SHP77 (cell line): ENCODE data around the gene MAPK1IP1L.
"Not testable (repeated sequence)": the region's sequence is repeated elsewhere in the genome, so short reads cannot be mapped to it uniquely, and the experiment has no call there.

Experiments used
- DNase-seq, 2 experiments: peaks; one replicate each; lab custom pipeline; 2025; lab: John Stamatoyannopoulos, UW

MAPK1IP1L gene

DNA sequence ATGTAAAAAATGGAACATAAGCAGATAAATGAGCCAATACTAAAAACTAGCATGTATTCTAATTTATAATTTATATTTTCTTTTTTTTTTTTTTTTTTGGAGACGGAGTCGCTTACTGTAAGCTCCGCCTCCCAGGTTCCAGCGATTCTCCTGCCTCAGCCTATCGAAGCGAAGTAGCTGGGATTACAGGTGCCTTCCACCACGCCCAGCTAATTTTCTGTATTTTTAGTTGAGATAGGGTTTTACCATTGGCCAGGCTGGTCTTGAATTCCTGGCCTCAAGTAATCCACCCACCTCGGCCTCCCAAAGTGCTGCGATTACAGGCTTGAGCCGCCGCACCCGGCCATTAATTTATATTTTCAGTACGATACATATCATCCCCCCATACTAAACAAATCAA is 2.7 kb downstream of the MAPK1IP1L start:
- no peak for DNase-seq

DNA sequence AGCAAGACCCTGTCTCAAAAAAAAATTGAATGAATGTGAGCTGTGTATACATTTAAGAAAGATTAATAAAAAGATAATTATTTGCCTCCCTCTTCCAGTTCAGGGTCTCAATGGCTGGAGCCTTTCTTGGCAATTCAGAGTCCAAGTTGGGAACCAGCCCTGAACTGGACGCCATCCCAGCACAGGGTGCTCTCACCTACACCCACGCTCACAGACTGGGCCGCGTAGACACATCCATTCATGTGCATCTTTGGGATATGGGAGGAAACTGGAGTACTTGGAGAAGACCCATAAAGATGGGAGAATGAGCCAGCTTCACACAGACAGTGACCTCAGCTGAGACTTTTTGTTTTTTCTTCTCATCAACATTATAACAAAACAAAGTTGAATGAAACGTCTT is 6.5 kb downstream of the MAPK1IP1L start:
- DNase-seq = no peak

DNA sequence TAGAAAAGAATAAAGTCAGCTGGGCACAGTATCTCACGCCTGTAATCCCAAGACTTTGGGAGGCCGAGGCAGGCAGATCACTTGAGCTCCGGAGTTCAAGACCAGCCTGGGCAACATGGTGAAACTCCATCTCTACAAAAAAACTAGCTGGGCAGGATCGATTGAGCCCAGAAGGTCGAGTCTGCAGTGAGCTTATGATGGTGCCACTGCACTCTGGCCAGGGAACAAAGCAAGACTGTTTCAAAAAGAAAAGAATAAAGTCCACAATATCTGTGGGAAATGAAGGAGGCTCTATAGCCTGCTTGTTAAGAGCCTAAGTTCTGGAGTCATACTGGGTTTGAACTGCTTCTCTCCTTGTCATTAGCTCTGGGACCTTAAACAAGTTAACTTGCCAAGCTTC is 7.9 kb downstream of the MAPK1IP1L start:
- DNase-seq = no peak

GRCh38 chr14:55062517-55063351 is 11.3 kb downstream of the MAPK1IP1L start:
- DNase-seq = no peak

DNA sequence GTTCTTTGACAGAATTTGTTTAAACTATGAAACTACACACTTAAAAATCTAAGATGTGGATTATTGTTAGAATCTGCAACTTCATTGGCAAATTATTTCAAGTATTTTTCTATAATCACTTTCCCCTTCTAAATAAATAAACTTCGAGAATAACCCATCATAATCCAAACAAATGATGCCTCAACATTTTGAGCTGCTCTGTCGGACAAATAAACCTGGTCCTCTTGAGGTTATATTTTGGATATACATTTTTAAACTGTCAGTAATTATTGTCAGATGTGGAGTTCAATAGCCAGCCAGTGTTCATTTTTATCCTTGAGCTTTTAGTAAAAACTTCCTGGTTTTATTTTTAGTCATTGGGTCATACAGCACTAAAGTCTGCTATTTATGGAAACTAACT is 13.4 kb downstream of the MAPK1IP1L start:
- DNase-seq = not testable (repeated sequence)

DNA sequence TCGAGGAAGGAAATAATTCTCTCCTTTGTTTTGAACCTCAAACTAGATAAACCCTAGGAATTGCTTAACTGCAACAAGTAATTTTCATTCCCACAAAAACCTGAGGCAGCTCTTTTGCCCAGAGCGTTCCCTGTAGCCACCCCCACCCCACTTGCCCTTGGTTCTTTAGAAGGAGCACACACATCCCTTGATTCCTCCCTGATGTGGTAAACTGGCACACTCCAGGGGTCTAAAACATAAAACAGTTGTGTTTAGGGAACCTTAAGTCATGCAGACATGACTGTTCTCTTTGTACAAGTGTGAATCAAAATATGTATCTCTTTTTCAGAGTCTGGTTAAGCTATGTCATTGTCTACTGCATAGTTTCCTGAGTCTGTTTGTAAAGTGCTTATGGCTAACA is 14.0 kb downstream of the MAPK1IP1L start:
- no peak for DNase-seq

- DNase-seq = no peak
These were observed 14.8 kb downstream of the MAPK1IP1L start for GRCh38 chr14:55066223-55066622.

DNA sequence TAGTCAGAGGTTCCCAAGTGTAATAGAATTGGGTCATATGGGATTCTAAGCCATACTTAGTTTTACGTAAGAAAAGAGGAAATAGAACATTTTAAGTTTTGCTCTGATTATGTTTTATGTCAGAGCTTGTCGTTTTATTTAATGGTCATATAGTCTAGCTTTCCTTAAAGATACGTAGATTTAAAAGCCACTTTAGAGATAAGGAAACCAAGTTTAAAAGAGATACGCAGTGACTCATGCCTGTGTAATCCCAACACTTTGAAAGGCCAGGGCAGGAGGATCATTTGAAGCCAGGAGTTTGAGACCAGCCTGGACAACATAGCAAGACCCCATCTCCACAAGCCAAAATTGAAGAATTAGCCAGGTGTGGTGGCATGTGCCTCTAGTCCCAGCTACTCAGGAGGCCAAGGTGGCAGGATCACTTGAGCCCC is 19.5 kb downstream of the MAPK1IP1L start:
- no peak for DNase-seq

GRCh38 chr14:55071870-55072640 is 20.6 kb downstream of the MAPK1IP1L start:
- no peak for DNase-seq

GRCh38 chr14:55073856-55074255 is 22.4 kb downstream of the MAPK1IP1L start:
- no peak for DNase-seq

GRCh38 chr14:55074662-55075061 is 23.2 kb downstream of the MAPK1IP1L start:
- DNase-seq = no peak

- DNase-seq = no peak
These were observed 24.3 kb downstream of the MAPK1IP1L start for GRCh38 chr14:55075628-55076175.

- DNase-seq = no peak
These were observed 26.0 kb downstream of the MAPK1IP1L start for GRCh38 chr14:55077170-55078151.

GRCh38 chr14:55079961-55080360 is 28.5 kb downstream of the MAPK1IP1L start:
- DNase-seq = not testable (repeated sequence)

DNA sequence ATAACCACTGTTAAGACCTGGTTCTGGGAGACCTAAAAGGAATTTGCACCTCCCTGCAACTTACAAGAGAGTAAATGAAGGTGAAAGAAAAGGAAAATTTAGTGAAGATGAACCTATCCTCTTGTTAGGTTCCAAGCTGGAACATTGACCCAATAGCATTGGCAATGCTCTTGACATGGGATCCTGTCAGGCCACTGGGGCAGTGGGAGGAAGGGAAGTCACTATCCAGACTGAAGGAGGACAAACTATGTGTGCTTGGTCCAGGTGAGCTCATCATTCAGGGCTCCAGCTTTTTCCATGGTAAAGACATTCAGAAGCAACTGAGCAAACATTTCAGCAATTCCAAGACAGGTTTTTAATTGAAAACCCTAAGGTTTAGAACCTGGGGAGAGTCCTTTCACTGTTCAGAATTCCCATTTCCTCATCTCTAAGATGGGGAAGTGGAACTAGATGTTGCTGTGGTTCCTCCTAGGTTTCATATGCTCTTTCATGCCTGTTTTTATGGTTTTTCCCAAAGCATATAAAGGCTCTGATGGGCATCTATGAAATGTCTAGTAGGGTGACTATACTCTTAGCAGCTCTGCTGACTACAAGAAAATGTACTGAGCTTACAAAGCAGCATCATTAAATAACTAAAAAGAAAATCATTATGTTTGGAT is 33.1 kb downstream of the MAPK1IP1L start:
- no peak for DNase-seq

DNA sequence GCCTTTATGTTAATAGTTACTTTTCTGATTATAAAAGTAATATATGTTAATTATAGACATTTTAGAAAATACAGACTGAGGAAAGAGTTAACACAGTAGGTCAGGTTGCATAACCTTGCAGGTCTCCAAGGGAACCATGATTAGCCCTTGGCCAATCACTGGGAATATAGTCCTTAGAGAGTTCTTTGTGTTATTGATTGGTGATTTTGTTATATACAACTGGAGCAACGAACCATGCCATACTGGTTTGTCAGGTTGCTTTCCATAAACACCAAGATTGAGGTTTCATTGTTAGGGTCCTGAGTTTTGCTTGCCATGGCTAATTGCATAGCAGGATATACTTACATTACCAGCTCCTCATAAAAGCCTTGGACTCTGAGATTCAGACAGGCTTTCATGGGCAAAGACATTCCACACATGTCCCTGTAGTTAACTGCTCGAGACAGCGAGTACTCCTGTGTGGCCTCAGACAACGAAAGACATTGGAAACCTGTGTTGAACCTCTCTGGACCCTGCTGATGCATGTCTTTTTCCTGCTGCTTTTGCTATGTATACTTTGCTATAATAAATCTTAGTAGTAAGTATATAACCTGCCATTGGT is 33.7 kb downstream of the MAPK1IP1L start:
- DNase-seq = no peak

DNA sequence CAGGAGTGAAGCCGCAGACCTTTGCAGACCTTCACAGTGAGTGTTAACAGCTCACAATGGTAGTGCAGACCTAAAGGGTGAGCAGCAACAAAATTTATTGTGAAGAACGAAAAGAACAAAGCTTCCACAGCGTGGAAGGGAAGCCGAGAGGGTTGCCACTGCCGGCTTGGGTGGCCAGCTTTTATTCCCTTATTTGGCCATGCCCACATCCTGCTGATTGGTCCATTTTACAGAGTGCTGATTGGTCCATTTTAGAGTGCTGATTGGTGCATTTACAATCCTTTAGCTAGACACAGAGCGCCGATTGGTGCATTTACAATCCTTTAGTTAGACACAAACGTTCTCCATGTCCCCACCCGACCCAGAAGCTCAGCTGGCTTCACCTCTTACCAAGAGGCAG is 35.5 kb downstream of the MAPK1IP1L start:
- no peak for DNase-seq

- DNase-seq = no peak
These were observed 36.9 kb downstream of the MAPK1IP1L start for GRCh38 chr14:55088356-55088755.

DNA sequence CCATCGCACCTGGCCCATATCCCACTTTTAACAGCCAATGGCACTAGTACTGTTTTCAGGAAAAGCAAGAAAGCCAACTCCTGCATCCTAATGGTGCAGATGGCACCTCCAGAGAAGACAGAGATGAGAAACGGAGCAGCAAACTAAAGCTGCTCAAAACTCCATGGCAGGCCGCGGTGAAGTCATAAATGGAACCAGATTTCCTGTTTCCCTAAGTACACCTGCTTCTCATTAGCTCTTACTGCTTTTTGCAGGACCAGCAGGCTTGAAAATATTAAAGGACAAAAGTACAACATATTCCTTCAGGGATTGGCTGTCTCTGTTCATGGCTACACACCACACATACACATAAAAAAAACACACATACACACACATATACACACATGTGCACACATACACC is 40.9 kb downstream of the MAPK1IP1L start:
- DNase-seq = no peak

DNA sequence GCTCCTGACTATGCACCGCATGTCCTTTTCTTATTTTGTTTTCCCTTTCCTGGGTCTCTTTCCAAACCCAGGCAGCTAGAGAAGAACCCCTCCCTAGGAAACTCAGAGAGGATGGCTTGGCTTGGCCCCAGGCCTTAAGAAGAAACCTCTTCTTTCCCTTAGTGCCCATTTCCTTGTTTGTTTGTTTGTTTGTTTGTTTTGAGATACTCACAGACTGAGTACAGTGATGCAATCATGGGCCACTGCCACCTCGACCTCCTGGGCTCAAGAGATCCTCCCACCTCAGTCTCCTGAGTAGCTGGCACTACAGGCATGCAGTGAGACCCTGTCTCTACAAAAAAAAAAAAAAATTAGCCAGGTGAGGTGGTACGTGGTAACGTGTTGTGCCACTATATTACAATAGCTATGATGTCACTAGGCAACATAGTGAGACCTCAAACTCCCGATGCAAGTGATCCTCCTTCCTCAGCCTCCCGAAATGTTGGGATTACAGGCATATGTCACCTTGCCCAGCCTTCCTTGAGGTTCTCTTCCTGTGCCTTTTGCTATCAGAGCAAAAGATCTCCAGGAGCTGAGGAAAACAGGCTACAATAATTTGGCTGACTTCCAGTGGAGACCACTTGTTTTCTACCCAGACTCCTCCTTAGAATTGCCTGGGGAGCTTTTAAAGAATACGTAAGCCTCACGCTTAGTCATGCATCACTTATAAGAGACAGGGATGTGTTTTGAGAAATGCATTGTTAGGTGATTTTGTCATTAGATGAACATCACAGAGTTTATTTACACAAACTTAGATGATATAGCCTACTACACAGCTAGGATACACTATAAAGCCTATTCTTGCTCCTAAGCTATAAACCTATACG is 43.1 kb downstream of the MAPK1IP1L start:
- no peak for DNase-seq
